NB4 (cell line): ENCODE results near the gene PLA2G12B.

Experiments used
- DNase-seq: peaks from one replicate; pipeline ENCODE4 v3.0.0; 2010; ENCODE audit warnings: low read depth
- H3K4me3 ChIP-seq: one replicate; pipeline ENCODE4 v1.5.1; 2011; ENCODE audit warnings: mild to moderate bottlenecking, low read depth, low read length, moderate library complexity
- MYC ChIP-seq: IDR thresholded peaks from 2 replicates; pipeline ENCODE4 v1.6.1; 2011; ENCODE audit warnings: low read depth, low read length
- POLR2A ChIP-seq: IDR thresholded peaks from 2 replicates; pipeline ENCODE4 v1.6.1; 2011; ENCODE audit warnings: mild to moderate bottlenecking; ENCODE audit not compliant: insufficient read length; ENCODE audit errors: extremely low read depth
- TF ChIP-seq, protein P1 (sequence below): IDR thresholded peaks from one replicate; pipeline ENCODE4 v1.5.1; 2012; ENCODE audit warnings: low read depth, low read length
- TF ChIP-seq, protein P2 (sequence below): IDR thresholded peaks from 2 replicates; pipeline ENCODE4 v1.6.1; 2011; ENCODE audit warnings: low read depth, low read length

Gene PLA2G12B

DNA sequence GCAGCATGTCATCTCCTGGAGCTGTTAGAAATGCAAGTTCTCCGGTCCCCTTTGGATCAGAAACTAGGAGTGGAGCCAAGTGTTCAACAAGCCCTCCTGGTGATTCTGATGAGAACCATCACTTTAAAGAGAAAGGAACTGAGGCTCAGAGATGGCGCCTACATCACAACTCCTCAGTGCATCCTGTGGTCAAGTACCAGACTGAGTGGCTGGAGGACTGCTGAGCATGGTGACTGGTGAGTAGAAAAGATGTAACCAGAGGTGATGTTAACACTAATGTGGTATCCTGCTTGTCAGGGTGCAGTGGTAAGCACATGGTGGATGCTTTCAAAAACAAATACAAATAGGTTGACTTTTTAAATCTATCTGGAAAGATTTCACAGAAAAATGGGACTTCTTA, 64.5 kb downstream of the PLA2G12B start:
- H3K4me3 ChIP-seq, result no peak overlapping the region
- no peak for DNase-seq
- TF ChIP-seq MYC, result no peak
- TF ChIP-seq, protein P1, sequence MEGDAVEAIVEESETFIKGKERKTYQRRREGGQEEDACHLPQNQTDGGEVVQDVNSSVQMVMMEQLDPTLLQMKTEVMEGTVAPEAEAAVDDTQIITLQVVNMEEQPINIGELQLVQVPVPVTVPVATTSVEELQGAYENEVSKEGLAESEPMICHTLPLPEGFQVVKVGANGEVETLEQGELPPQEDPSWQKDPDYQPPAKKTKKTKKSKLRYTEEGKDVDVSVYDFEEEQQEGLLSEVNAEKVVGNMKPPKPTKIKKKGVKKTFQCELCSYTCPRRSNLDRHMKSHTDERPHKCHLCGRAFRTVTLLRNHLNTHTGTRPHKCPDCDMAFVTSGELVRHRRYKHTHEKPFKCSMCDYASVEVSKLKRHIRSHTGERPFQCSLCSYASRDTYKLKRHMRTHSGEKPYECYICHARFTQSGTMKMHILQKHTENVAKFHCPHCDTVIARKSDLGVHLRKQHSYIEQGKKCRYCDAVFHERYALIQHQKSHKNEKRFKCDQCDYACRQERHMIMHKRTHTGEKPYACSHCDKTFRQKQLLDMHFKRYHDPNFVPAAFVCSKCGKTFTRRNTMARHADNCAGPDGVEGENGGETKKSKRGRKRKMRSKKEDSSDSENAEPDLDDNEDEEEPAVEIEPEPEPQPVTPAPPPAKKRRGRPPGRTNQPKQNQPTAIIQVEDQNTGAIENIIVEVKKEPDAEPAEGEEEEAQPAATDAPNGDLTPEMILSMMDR, result no peak
- TF ChIP-seq, protein P2, sequence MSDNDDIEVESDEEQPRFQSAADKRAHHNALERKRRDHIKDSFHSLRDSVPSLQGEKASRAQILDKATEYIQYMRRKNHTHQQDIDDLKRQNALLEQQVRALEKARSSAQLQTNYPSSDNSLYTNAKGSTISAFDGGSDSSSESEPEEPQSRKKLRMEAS, result no peak
- TF ChIP-seq POLR2A, result no peak

DNA sequence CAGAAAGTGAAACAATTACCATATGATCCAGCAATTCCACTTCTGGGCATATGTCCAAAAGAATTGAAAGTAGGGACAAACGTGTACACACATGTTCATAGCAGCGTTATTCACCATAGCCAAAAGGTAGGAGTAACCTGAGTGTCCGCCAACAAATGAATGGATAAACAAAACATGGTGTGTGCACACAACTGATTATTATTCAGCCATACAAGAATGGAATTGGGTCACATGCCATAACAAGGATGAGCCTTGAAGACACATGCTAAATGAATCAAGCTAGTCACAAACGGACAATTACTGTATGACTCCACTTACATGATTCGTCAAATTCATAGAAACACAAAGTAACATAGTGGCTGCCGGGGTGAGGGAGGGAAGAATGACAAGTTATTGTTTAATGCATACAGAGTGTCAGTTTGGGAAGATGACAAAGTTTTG, 65.2 kb downstream of the PLA2G12B start:
- no peak for DNase-seq
- H3K4me3 ChIP-seq, result no peak overlapping the region
- TF ChIP-seq, protein P1, result no peak
- no peak for TF ChIP-seq POLR2A
- TF ChIP-seq MYC, result no peak
- TF ChIP-seq, protein P2, result no peak

DNA sequence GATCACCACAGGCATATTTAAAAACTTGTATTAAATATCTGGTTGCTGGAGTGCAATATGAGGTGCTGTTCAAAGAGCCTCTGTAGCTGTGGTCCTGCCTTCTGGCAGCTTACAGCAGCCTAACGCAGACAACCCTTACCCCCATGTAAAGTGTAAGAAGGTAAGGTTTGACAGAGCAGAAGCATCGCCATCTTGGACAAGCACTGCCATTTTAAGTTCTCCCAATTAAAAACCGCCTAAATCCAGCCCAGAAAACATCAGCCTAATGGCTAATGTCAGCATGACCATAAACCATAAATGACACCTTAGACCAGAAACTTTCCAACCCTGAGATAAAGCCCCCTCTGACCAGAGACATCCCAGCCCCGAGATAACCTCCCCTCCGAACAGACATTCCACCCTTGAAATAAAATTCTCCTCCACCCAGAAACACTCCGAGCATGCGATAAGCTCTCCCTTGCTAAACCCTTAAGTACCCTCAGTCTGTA, 66.4 kb downstream of the PLA2G12B start:
- TF ChIP-seq, protein P2, result no peak
- TF ChIP-seq, protein P1, result no peak
- TF ChIP-seq POLR2A (no peak), MYC (no peak)
- no peak overlapping the region for H3K4me3 ChIP-seq
- DNase-seq, result no peak

DNA sequence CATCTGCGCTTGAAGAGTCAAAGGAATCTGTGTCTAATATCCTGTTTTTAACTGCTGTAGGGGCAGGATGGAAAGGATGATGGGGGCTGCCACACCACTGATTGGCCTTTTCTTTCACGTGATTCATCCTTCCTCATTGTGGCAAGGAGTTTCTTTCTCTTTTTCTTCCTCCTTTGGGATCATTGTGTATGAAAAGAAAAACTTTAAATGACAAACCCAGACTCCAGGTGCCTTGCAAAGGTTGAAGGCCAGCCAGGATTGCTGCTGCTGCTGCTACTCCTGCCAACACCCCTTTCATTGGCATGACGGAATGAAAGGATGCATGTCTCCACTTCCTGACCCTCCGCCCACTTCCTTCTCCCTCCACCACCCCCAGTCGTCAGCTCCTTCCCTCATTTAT, 67.6 kb downstream of the PLA2G12B start:
- no peak for DNase-seq
- TF ChIP-seq MYC (no peak), POLR2A (no peak)
- TF ChIP-seq, protein P2, result no peak
- TF ChIP-seq, protein P1, result no peak
- no peak overlapping the region for H3K4me3 ChIP-seq

DNA sequence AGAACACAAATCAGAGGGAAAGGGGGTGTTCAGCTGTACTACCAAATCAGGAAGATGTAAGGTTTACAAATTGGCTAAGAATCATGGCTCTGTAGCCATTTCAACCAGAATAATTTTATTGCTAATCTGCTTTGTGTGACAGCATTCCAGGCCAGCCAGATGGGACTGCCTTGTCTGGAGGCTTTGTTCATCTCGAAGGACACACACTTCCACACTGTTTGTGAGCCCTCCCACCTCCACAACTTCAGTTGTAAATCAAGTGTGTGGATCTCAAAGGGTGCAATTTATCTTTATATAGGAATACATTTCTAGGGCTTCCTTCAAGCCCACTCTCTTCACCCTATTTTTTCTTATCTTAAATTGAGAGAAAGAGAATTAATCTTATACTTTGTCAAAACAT, 68.0 kb downstream of the PLA2G12B start:
- no peak overlapping the region for H3K4me3 ChIP-seq
- no peak for TF ChIP-seq MYC
- no peak for DNase-seq

DNA sequence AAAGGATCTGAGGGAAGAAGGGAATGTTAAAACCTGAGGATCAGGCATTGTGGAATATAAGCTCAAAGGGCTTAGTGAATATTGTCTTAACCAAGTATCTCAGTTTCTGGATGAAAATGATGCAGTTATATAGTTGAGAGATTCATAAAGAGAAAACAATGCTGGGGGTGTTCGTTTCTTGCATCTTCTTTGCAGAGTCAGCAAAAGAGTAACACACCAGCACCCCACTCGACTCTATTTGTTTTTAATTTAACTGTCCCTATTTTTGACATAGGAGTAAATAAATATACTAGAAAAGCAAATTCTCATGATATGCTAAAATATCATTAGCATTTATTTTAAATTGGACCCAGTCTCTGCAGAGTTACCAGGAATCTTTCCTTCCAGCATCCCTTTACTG, 68.7 kb downstream of the PLA2G12B start:
- DNase-seq, result no peak
- TF ChIP-seq, protein P2, result no peak
- TF ChIP-seq, protein P1, result no peak
- TF ChIP-seq POLR2A (no peak), MYC (no peak)
- no peak overlapping the region for H3K4me3 ChIP-seq
